H1 (cell line): Measurements from ENCODE around the gene MCEE. TPM values are rescaled to one million over a fixed set of nuclear protein-coding genes. Genes with fewer than 3 reads are reported as not detected.

Experiments
- JUND ChIP-seq: IDR thresholded peaks from 2 replicates; pipeline ENCODE4 v1.6.1; 2011; ENCODE audit warnings: mild to moderate bottlenecking, improper control_type of control experiment, low read length
- RNF2 ChIP-seq: fragments of 200-900, 300-1000 bp; sonication (generic); IDR thresholded peaks from 2 replicates; pipeline ENCODE4 v1.7.1; 2016; ENCODE audit warnings: borderline replicate concordance, low read depth, mild to moderate bottlenecking, antibody characterized with exemption, low read length; ENCODE audit not compliant: poor library complexity, severe bottlenecking; ENCODE audit errors: missing control alignments
- SRF ChIP-seq: IDR thresholded peaks from 2 replicates; pipeline ENCODE4 v1.6.1; 2011; ENCODE audit warnings: mild to moderate bottlenecking, low read depth, low read length, moderate library complexity
- polyA plus RNA-seq, 7 experiments: library from polyadenylated mRNA; depleted of rRNA in 3 of 7; stranded (reverse) in 5 of 7; unstranded in 2 of 7; fragments of >200 nt in 5 of 7; fragments of 200-250 nt in 2 of 7; gene quantifications; 1 replicate in 5 of 7; 2 replicates in 1 of 7; 4 replicates in 1 of 7; pipeline versions ENCODE4 v1.2.1 to v1.2.3, GENCODE V29; 2011 to 2013; ENCODE audit warnings: missing spikeins in 2 of 7, mixed read lengths in 2 of 7
- total RNA-seq: library from RNA; stranded (reverse); fragmentation: NEBNext Ultra II Directional; extraction: Animal tissue kit (Norgen Biotek cat#: 25700); gene quantifications from 2 replicates; pipeline ENCODE4 v1.2.1, GENCODE V29; 2021
- TF ChIP-seq, protein P1 (sequence below): fragments of 300-600 bp; sonication (generic); IDR thresholded peaks from 2 replicates; pipeline ENCODE4 v1.7.1; 2012; ENCODE audit warnings: low read length, moderate library complexity, mild to moderate bottlenecking, inconsistent platforms; ENCODE audit not compliant: insufficient replicate concordance
- TF ChIP-seq, protein P2 (sequence below): IDR thresholded peaks from 2 replicates; pipeline ENCODE4 v1.6.1; 2012; ENCODE audit warnings: low read length, inconsistent platforms

MCEE gene
- total and polyA plus RNA-seq, 2 of the 8 experiments (the other 6 are each of a cell fraction or from before 2014, with no cell fraction given) = 7.3 to 14.1 TPM

DNA sequence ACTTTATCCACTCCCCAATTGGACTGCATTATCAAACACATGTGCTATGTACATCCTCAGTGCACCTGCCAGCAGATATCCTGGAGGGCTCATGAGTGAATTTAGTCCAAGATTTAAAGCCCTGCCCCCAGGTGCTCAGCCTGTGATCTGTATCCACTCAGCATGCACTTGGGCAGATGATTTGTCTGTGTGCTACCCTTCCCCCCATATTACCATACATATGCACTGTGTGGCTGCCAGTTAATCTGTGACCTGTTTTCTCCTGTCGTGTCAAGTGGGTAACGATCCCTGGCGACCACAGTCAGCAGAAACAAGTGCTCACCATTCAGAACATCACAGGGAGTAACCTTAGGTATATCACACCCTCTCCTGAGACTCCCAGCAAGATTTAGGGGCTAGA, 51.4 kb downstream of the MCEE start (continued):
- TF ChIP-seq, protein P1, sequence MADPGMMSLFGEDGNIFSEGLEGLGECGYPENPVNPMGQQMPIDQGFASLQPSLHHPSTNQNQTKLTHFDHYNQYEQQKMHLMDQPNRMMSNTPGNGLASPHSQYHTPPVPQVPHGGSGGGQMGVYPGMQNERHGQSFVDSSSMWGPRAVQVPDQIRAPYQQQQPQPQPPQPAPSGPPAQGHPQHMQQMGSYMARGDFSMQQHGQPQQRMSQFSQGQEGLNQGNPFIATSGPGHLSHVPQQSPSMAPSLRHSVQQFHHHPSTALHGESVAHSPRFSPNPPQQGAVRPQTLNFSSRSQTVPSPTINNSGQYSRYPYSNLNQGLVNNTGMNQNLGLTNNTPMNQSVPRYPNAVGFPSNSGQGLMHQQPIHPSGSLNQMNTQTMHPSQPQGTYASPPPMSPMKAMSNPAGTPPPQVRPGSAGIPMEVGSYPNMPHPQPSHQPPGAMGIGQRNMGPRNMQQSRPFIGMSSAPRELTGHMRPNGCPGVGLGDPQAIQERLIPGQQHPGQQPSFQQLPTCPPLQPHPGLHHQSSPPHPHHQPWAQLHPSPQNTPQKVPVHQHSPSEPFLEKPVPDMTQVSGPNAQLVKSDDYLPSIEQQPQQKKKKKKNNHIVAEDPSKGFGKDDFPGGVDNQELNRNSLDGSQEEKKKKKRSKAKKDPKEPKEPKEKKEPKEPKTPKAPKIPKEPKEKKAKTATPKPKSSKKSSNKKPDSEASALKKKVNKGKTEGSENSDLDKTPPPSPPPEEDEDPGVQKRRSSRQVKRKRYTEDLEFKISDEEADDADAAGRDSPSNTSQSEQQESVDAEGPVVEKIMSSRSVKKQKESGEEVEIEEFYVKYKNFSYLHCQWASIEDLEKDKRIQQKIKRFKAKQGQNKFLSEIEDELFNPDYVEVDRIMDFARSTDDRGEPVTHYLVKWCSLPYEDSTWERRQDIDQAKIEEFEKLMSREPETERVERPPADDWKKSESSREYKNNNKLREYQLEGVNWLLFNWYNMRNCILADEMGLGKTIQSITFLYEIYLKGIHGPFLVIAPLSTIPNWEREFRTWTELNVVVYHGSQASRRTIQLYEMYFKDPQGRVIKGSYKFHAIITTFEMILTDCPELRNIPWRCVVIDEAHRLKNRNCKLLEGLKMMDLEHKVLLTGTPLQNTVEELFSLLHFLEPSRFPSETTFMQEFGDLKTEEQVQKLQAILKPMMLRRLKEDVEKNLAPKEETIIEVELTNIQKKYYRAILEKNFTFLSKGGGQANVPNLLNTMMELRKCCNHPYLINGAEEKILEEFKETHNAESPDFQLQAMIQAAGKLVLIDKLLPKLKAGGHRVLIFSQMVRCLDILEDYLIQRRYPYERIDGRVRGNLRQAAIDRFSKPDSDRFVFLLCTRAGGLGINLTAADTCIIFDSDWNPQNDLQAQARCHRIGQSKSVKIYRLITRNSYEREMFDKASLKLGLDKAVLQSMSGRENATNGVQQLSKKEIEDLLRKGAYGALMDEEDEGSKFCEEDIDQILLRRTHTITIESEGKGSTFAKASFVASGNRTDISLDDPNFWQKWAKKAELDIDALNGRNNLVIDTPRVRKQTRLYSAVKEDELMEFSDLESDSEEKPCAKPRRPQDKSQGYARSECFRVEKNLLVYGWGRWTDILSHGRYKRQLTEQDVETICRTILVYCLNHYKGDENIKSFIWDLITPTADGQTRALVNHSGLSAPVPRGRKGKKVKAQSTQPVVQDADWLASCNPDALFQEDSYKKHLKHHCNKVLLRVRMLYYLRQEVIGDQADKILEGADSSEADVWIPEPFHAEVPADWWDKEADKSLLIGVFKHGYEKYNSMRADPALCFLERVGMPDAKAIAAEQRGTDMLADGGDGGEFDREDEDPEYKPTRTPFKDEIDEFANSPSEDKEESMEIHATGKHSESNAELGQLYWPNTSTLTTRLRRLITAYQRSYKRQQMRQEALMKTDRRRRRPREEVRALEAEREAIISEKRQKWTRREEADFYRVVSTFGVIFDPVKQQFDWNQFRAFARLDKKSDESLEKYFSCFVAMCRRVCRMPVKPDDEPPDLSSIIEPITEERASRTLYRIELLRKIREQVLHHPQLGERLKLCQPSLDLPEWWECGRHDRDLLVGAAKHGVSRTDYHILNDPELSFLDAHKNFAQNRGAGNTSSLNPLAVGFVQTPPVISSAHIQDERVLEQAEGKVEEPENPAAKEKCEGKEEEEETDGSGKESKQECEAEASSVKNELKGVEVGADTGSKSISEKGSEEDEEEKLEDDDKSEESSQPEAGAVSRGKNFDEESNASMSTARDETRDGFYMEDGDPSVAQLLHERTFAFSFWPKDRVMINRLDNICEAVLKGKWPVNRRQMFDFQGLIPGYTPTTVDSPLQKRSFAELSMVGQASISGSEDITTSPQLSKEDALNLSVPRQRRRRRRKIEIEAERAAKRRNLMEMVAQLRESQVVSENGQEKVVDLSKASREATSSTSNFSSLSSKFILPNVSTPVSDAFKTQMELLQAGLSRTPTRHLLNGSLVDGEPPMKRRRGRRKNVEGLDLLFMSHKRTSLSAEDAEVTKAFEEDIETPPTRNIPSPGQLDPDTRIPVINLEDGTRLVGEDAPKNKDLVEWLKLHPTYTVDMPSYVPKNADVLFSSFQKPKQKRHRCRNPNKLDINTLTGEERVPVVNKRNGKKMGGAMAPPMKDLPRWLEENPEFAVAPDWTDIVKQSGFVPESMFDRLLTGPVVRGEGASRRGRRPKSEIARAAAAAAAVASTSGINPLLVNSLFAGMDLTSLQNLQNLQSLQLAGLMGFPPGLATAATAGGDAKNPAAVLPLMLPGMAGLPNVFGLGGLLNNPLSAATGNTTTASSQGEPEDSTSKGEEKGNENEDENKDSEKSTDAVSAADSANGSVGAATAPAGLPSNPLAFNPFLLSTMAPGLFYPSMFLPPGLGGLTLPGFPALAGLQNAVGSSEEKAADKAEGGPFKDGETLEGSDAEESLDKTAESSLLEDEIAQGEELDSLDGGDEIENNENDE = no peak
- TF ChIP-seq JUND (no peak), SRF (no peak), RNF2 (no peak)
- TF ChIP-seq, protein P2, sequence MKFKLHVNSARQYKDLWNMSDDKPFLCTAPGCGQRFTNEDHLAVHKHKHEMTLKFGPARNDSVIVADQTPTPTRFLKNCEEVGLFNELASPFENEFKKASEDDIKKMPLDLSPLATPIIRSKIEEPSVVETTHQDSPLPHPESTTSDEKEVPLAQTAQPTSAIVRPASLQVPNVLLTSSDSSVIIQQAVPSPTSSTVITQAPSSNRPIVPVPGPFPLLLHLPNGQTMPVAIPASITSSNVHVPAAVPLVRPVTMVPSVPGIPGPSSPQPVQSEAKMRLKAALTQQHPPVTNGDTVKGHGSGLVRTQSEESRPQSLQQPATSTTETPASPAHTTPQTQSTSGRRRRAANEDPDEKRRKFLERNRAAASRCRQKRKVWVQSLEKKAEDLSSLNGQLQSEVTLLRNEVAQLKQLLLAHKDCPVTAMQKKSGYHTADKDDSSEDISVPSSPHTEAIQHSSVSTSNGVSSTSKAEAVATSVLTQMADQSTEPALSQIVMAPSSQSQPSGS = no peak
